Measurements from ENCODE around the gene BRINP2.

Gene BRINP2

GRCh38 chr1:177164380-177165068 lies 6.2 kb upstream of the BRINP2 start, which contains the start of gene ASTN1:
ASTN1 (minus strand) TSS chr1:177164712; CDS start chr1:177164676, 36 bp downstream.
- peak; percentile 77 to 88 (median 86) for DNase-seq

GRCh38 chr1:177165069-177165439 lies 5.7 kb upstream of the BRINP2 start:
- DNase-seq, result no peak

GRCh38 chr1:177171536-177172123 lies 872 bp downstream of the BRINP2 start:
- peak in 1 of 3 experiments; percentile 56 for DNase-seq

- no peak for DNase-seq
Measured at GRCh38 chr1:177172272-177172671, 1.5 kb downstream of the BRINP2 start.

GRCh38 chr1:177172866-177173265 lies 2.1 kb downstream of the BRINP2 start:
- no peak for DNase-seq

- no peak for DNase-seq
Measured at GRCh38 chr1:177173976-177174375, 3.2 kb downstream of the BRINP2 start.

GRCh38 chr1:177174921-177175634 lies 4.3 kb downstream of the BRINP2 start:
- no peak for DNase-seq

- DNase-seq, result no peak
Measured at GRCh38 chr1:177181280-177181630, 10.5 kb downstream of the BRINP2 start.

- DNase-seq, result peak; percentile 76 to 90 (median 84)
Measured at GRCh38 chr1:177181631-177182291, 11.0 kb downstream of the BRINP2 start.

- no peak for DNase-seq
Measured at GRCh38 chr1:177183836-177184235, 13.1 kb downstream of the BRINP2 start.

- no peak for DNase-seq
Measured at GRCh38 chr1:177185209-177185608, 14.5 kb downstream of the BRINP2 start.

- DNase-seq, result no peak
Measured at GRCh38 chr1:177186639-177187038, 15.9 kb downstream of the BRINP2 start.

GRCh38 chr1:177190308-177190970 lies 19.7 kb downstream of the BRINP2 start:
- DNase-seq, result no peak

- no peak for DNase-seq
Measured at GRCh38 chr1:177198243-177198642, 27.5 kb downstream of the BRINP2 start.

GRCh38 chr1:177200290-177200689 lies 29.5 kb downstream of the BRINP2 start:
- no peak for DNase-seq

- peak in 1 of 3 experiments; percentile 22 for DNase-seq
Measured at GRCh38 chr1:177206831-177207355, 36.1 kb downstream of the BRINP2 start.

GRCh38 chr1:177208920-177209319 lies 38.2 kb downstream of the BRINP2 start:
- DNase-seq, result no peak

- DNase-seq, result peak; percentile 71 to 93 (median 91)
Measured at GRCh38 chr1:177209357-177209756, 38.6 kb downstream of the BRINP2 start.

GRCh38 chr1:177210071-177210470 lies 39.3 kb downstream of the BRINP2 start:
- DNase-seq, result no peak

- no peak for DNase-seq
Measured at GRCh38 chr1:177211231-177211630, 40.5 kb downstream of the BRINP2 start.

GRCh38 chr1:177216587-177217202 lies 45.9 kb downstream of the BRINP2 start:
- DNase-seq, result no peak
